Testis (tissue), 2 donors: ENCODE measurements around the gene SCAF8.

Source experiments
- CTCF ChIP-seq, 3 experiments: fragments of 450-650 bp in 2 of 3; fragments of 200-600 bp in 1 of 3; sonication (generic) in 1 of 3; IDR thresholded peaks; one replicate each; pipeline ENCODE4 v1.5.1; 2016 to 2019; ENCODE audit warnings: antibody characterized with exemption in 3 of 3, mild to moderate bottlenecking in 2 of 3, moderate library complexity in 1 of 3
- POLR2A ChIP-seq: fragments of 450-650 bp; IDR thresholded peaks from one replicate; pipeline ENCODE4 v1.6.1; 2017; ENCODE audit warnings: antibody characterized with exemption, mild to moderate bottlenecking, moderate library complexity

- TF ChIP-seq CTCF (IDR thresholded peaks at IDR 0.05), result no peak
- no peak for TF ChIP-seq POLR2A
Measured at GRCh38 chr6:154731296-154732218, 1.7 kb upstream of the SCAF8 start.
